Right lobe of liver (tissue), 6 donors: ENCODE data around the gene FHIT. TPM values are rescaled to one million over a fixed set of nuclear protein-coding genes. Genes with fewer than 3 reads are reported as not detected.

Source experiments
- ATAC-seq, 4 donors: fragments of 200-7000 bp; cut with Tn5 transposase; one replicate each; pipeline ENCODE4 v1.9.1; 2020; ENCODE audit warnings: mild to moderate bottlenecking in 4 of 4, moderate library complexity in 4 of 4
- DNase-seq, 3 donors: peaks; one replicate each; pipeline ENCODE4 v3.0.0-alpha.2; 2020
- H3K27ac ChIP-seq, 3 donors: fragments of 200-600 bp; one replicate each; pipeline ENCODE4 v1.8.0; 2022
- H3K27me3 ChIP-seq, 2 donors: fragments of 200-600 bp; one replicate each; pipeline ENCODE4 v1.8.0; 2022
- H3K36me3 ChIP-seq, 4 donors: fragments of 200-600 bp; sonication (generic) in 1 of 4; one replicate each; pipeline versions ENCODE4 v1.5.1 to v1.8.0; 2017 to 2022; ENCODE audit warnings: control low read depth in 1 of 4
- H3K4me1 ChIP-seq, 4 donors: fragments of 200-600 bp; sonication (generic) in 1 of 4; one replicate each; pipeline versions ENCODE4 v1.5.1 to v1.8.0; 2017 to 2022; ENCODE audit warnings: control low read depth in 1 of 4
- H3K4me3 ChIP-seq, 3 donors: fragments of 200-600 bp; one replicate each; pipeline ENCODE4 v1.8.0; 2022
- H3K9me3 ChIP-seq, 4 donors: fragments of 200-600 bp; sonication (generic) in 1 of 4; one replicate each; pipeline versions ENCODE4 v1.5.1 to v1.8.0; 2017 to 2022; ENCODE audit warnings: control low read depth in 1 of 4
- CTCF ChIP-seq, 4 donors: fragments of 200-600 bp in 3 of 4; fragments of 450-650 bp in 1 of 4; IDR thresholded peaks; one replicate each; pipeline versions ENCODE4 v1.5.1 to v1.8.0; 2016 to 2022; ENCODE audit warnings: antibody characterized with exemption in 4 of 4, mild to moderate bottlenecking in 2 of 4
- POLR2A ChIP-seq: fragments of 450-650 bp; IDR thresholded peaks from one replicate; pipeline ENCODE4 v1.6.1; 2017; ENCODE audit warnings: antibody characterized with exemption, mild to moderate bottlenecking
- WGBS: methylation state at CpG from one replicate; pipeline ENCODE4 v1.1.6; 2018; ENCODE audit warnings: low coverage, low lambda C conversion rate; ENCODE audit not compliant: insufficient coverage; ENCODE audit errors: missing lambda C conversion rate; 5-methylcytosine and 5-hydroxymethylcytosine counted together
- intact Hi-C, 2 donors: fragments of 100-400 bp; cut with DNase I; formaldehyde crosslinking; loops; one replicate each; pipeline versions ENCODE4 v1.11.2 to v1.14.1; 2022
- total RNA-seq, 6 experiments: library from RNA; depleted of rRNA in 2 of 6; stranded (reverse); fragments of >200 nt in 2 of 6; fragmentation: NEBNext Ultra II Directional in 3 of 6; extraction: Animal tissue kit (Norgen Biotek cat#: 25700) in 3 of 6; gene quantifications; one replicate each; pipeline versions ENCODE4 v1.1.0 to v1.2.4, GENCODE V29; 2016 to 2023
- donor health status: DM: no; HTN: yes; CAD: no.
- donor health status: DM: no; HTN: no; CAD: no.
- donor health status: DM: no; HTN: no; CAD: no.
- donor health status: DM: no; HTN: yes; CAD: no.
- donor health status: DM: no; HTN: yes; CAD: no.

The FHIT gene
- total RNA-seq, 6 experiments from 2014 or later: 6.6 to 11.2 (median 8.0) TPM

- intact Hi-C loops: no loop called here
- Histone ChIP-seq H3K27ac (no peak overlapping the region), H3K9me3 (no peaks in the 10 kb centered on the region), H3K36me3 (no peaks in the 10 kb centered on the region), H3K4me3 (no peak overlapping the region), H3K27me3 (no peaks in the 10 kb centered on the region), H3K4me1 (peaks cover 0 to 6% (median 0%) of the 10 kb centered on the region in 4 donors)
- WGBS: 42% methylated on average over 6 of the region's 6 CpGs
- TF ChIP-seq POLR2A (no peak), CTCF (IDR thresholded peaks at IDR 0.05) (no peak)
- DNase-seq (no peak), ATAC-seq (peak in 3 of 4 donors; percentile 36 to 67 (median 51))
Measured at GRCh38 chr3:60309539-60310268, 941.5 kb downstream of the FHIT start.

GRCh38 chr3:60308808-60309207, 942.4 kb downstream of the FHIT start:
- ATAC-seq: no peak
- H3K4me1 ChIP-seq: peaks cover 0 to 5% (median 0%) of the 10 kb centered on the region in 4 donors
- TF ChIP-seq POLR2A (no peak), CTCF (IDR thresholded peaks at IDR 0.05) (no peak)
- no peaks in the 10 kb centered on the region for H3K36me3 ChIP-seq
- intact Hi-C loops: no loop called here
- no peak overlapping the region for H3K27ac ChIP-seq
- no peaks in the 10 kb centered on the region for H3K27me3 ChIP-seq
- H3K9me3 ChIP-seq: no peaks in the 10 kb centered on the region
- DNase-seq: no peak
- WGBS: 80% methylated on average over 3 of the region's 3 CpGs
- H3K4me3 ChIP-seq: no peak overlapping the region

DNA sequence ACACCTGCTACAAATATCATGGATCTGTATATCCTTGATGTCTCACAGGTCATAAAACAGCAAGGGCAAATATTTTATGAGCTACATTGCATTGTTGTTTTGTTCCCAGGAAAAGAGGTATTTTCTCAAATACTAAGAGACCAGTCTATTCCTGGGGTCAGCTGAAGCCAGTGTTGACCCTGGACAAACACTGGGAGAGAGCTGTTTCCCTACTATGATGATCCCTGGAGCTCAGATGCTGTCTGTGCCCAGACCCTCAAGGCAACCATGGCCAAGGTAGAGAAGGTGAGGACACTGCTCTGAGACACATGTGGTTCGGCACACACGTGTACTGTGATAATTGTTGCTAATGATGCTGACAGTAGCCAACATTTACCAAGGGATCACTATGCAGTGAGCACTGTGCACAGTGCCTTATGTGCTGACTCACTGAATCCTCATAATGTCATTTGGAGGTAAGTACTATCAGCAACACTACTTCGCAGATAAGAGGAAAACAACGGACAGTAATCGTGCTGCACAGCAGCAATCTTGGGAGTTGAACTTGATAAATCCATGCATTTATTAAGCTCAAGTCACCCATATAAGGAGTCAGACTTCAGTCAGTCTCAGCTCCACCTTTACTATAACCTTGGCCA, 943.6 kb downstream of the FHIT start:
- no peak for DNase-seq
- Histone ChIP-seq H3K27me3 (no peaks in the 10 kb centered on the region), H3K4me1 (peaks cover 0 to 4% (median 0%) of the 10 kb centered on the region in 4 donors), H3K4me3 (no peak overlapping the region), H3K36me3 (no peaks in the 10 kb centered on the region), H3K27ac (no peak overlapping the region), H3K9me3 (no peaks in the 10 kb centered on the region)
- WGBS: 92% methylated on average over 4 of the region's 5 CpGs
- intact Hi-C loops: no loop called here
- TF ChIP-seq POLR2A (no peak), CTCF (IDR thresholded peaks at IDR 0.05) (no peak)
- no peak for ATAC-seq

GRCh38 chr3:60304112-60304511, 947.1 kb downstream of the FHIT start:
- DNase-seq (no peak), ATAC-seq (peak in 2 of 4 donors; percentile 38 to 52)
- Histone ChIP-seq H3K4me1 (peaks cover 0 to 4% (median 0%) of the 10 kb centered on the region in 4 donors), H3K27ac (no peak overlapping the region), H3K9me3 (no peaks in the 10 kb centered on the region), H3K36me3 (no peaks in the 10 kb centered on the region), H3K27me3 (no peaks in the 10 kb centered on the region), H3K4me3 (no peak overlapping the region)
- intact Hi-C loops: no loop called here
- TF ChIP-seq CTCF (IDR thresholded peaks at IDR 0.05): no peak
- TF ChIP-seq POLR2A: no peak
